AG04450 (cell line): Measurements from ENCODE around the gene NUP214. TPM values are rescaled to one million over a fixed set of nuclear protein-coding genes. Genes with fewer than 3 reads are reported as not detected.

Experiments
- CTCF ChIA-PET: fragments of 300-600, 350-600 bp; formaldehyde crosslinking; extraction: SDS; loops from one replicate; lab custom pipeline; 2022; ENCODE audit warnings: antibody characterized with exemption, inconsistent platforms; lab: Charles Lee
- POLR2A ChIA-PET: fragments of 350-600 bp; formaldehyde crosslinking; extraction: SDS; loops from one replicate; lab custom pipeline; 2021; ENCODE audit warnings: antibody characterized with exemption, inconsistent platforms; lab: Yijun Ruan, JAX
- DNase-seq: peaks from one replicate; pipeline ENCODE4 v3.0.0-alpha.2; 2011; ENCODE audit warnings: low read depth, low spot score
- H3K27ac ChIP-seq: one replicate; pipeline ENCODE4 v1.5.1; 2012; ENCODE audit warnings: low read depth, low read length, control low read depth
- H3K27me3 ChIP-seq: one replicate; pipeline ENCODE4 v1.6.0; 2012; ENCODE audit warnings: low read length; ENCODE audit not compliant: control insufficient read depth, insufficient read depth
- H3K4me3 ChIP-seq: 2 replicates; pipeline ENCODE4 v1.5.1; 2011; ENCODE audit warnings: mild to moderate bottlenecking, low read depth, low read length, control low read depth
- H3K9me3 ChIP-seq: 2 replicates; pipeline ENCODE4 v1.5.1; 2012; ENCODE audit warnings: low read length; ENCODE audit not compliant: control insufficient read depth, insufficient read depth
- CTCF ChIP-seq: IDR thresholded peaks from 2 replicates; pipeline ENCODE4 v1.5.1; 2011; ENCODE audit warnings: low read depth, low read length, control low read depth, inconsistent platforms
- polyA plus RNA-seq: library from polyadenylated mRNA; depleted of rRNA; stranded (reverse); fragments of >200 nt; gene quantifications from 2 replicates; pipeline ENCODE4 v1.2.3, GENCODE V29; 2011

NUP214 gene
- polyA plus RNA-seq, 1 experiment, result 7.9 TPM

DNA sequence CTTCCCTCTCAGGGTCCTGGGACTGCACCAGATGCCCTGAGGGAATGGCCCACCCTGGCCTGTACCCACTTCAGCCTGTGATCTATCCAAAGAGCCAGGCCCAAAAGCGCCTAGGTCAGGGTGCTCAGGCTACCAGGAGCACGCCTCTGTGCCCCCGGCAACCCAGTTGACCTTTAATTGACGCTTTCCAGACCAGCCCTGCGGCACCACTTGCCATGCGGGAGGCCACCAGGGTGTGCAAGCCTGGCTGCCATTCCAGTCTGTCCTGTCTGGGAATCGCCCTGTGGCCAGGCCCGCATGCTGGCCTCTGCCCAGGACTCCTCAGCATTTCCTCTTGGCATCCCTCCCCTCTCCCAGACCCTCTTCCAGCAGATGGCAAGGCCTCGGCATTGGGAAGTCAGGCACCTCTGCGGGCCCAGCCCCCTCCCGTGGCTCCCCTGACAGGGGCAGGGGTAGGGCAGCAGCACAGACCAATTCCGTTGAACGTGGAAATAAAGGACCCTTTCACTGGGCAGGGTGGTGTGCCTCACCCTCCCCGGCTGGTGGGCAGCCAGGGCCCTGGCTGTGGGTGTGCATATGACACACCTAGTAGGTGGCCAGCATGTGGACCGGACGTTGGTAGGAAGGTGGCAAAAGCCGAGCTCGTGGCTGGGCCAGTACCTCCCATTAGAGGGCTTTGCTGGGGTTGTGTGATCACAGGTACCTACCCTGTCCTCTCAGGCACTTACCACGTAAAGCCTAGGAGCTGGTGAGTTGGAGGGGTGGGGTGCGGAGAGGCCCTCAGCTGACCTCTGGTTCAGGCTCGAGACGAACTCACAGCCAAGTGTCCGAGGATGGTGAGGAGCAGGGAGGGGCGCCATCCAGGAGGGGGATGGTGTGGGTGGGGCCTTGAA is 32.6 kb upstream of the NUP214 start:
- no peak for DNase-seq
- Histone ChIP-seq H3K27ac (no peak overlapping the region), H3K27me3 (peaks cover 43% of the 10 kb centered on the region), H3K4me3 (no peak overlapping the region), H3K9me3 (peaks cover 7% of the 10 kb centered on the region; the same call in 1 of the 2 replicates)
- POLR2A ChIA-PET, result no interaction called here
- no peak for TF ChIP-seq CTCF
- CTCF ChIA-PET, result no interaction called here

DNA sequence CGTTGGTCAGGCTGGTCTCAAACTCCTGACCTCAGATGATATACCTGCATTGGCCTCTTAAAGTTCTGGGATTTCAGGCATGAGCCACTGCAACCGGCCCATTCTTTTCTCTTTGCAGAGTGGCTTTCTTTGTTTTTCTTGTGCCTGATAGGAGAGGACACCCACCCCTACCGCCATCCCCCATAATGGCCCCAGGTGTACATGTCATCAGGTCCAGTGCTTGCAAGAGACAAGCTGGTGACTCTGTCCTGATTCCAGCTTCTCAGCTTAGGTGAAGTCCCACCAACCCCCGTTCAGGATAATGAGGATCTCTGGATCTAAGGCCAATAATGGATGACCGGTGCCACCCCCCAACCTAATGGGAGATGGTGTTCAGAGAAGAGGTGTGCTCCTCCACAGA is 31.4 kb upstream of the NUP214 start:
- CTCF ChIA-PET, result interaction anchor here (0.6 kb wide), 1 partner anchor 35 kb away, joined by 3 read pairs; no protein-coding TSS in a partner anchor
- no peak for DNase-seq
- Histone ChIP-seq H3K27ac (no peak overlapping the region), H3K4me3 (no peak overlapping the region), H3K27me3 (peaks cover 53% of the 10 kb centered on the region), H3K9me3 (peaks cover 7% of the 10 kb centered on the region; the same call in 1 of the 2 replicates)
- TF ChIP-seq CTCF, result no peak
- POLR2A ChIA-PET, result no interaction called here

DNA sequence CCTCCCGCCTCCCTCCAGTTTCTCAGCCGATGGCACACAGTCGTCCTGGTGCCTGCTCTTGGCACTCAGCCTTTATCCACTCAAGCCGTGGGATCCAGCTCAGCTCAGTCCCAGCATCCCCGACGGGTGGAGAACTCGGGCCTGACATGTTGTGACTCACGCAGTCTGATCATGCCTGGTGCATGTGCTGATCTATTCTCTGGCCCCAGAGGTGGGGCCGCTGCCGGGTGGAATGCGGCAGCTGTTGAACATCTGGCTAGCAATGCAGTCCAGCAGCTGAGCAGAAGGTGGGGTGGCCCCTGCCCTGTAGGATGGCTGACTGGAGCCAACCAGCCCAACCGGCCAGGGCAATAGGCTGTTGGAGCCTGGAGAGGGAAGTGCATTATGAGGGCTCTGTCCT is 30.8 kb upstream of the NUP214 start:
- DNase-seq, result peak; percentile 24
- TF ChIP-seq CTCF, result no peak
- H3K4me3 ChIP-seq, result no peak overlapping the region
- ChIA-PET CTCF (interaction anchor here (0.5 to 1.1 kb wide), 3 partner anchors 20 to 152 kb away, joined by 3 to 4 read pairs (median 4); no protein-coding TSS in a partner anchor), POLR2A (interaction anchor here (0.6 kb wide), 1 partner anchor 286 kb away, joined by 5 read pairs; no protein-coding TSS in a partner anchor)
- no peak overlapping the region for H3K27ac ChIP-seq
- peaks cover 56% of the 10 kb centered on the region for H3K27me3 ChIP-seq
- peaks cover 7% of the 10 kb centered on the region; the same call in 1 of the 2 replicates for H3K9me3 ChIP-seq

GRCh38 chr9:131095666-131096268 is 29.6 kb upstream of the NUP214 start:
- no peak for DNase-seq
- H3K27me3 ChIP-seq, result peaks cover 56% of the 10 kb centered on the region
- CTCF ChIA-PET, result interaction anchor here (1.1 kb wide), 1 partner anchor 18 kb away, joined by 4 read pairs; no protein-coding TSS in a partner anchor
- no peak for TF ChIP-seq CTCF
- H3K9me3 ChIP-seq, result peaks cover 7% of the 10 kb centered on the region; the same call in 1 of the 2 replicates
- H3K27ac ChIP-seq, result no peak overlapping the region
- H3K4me3 ChIP-seq, result peak overlapping the region; percentile 25; the same call in 1 of the 2 replicates
- POLR2A ChIA-PET, result no interaction called here
